H1 (cell line): ENCODE measurements around the gene C16orf89. TPM values are rescaled to one million over a fixed set of nuclear protein-coding genes. Genes with fewer than 3 reads are reported as not detected.
"Not testable (repeated sequence)": the region's sequence is repeated elsewhere in the genome, so short reads cannot be mapped to it uniquely, and the experiment has no call there.

ENCODE experiments used
- CTCF ChIA-PET: fragments of 300-600 bp; sonication (Branson Sonifier 250); formaldehyde crosslinking; loops from one replicate; lab custom pipeline; 2021; ENCODE audit not compliant: partially characterized antibody; lab: Charles Lee
- POLR2A ChIA-PET: fragments of 300-600 bp; sonication (Branson Sonifier 250); formaldehyde crosslinking; loops from one replicate; lab custom pipeline; 2021; ENCODE audit warnings: inconsistent platforms; ENCODE audit not compliant: partially characterized antibody; lab: Charles Lee
- DNase-seq, 2 experiments: peaks; one replicate each; pipeline versions ENCODE4 v3.0.0 to v3.0.0-alpha.2; 2010 to 2022; ENCODE audit warnings: low spot score in 2 of 2, low read depth in 1 of 2, mixed read lengths in 1 of 2
- FAIRE-seq: peaks from 2 replicates; lab custom pipeline; 2011; peaks lifted over from hg19 to GRCh38; lab: Jason Lieb, UNC
- H2AFZ ChIP-seq: 2 replicates; pipeline ENCODE4 v1.8.1; 2012; ENCODE audit warnings: low read length, inconsistent platforms
- H2AK5ac ChIP-seq: 2 replicates; pipeline ENCODE4 v1.6.1; 2013; ENCODE audit warnings: low read depth, low read length
- H2BK120ac ChIP-seq: replicated peaks from 2 replicates; pipeline ENCODE3; 2013; ENCODE audit warnings: low read depth, low read length, inconsistent platforms
- H2BK12ac ChIP-seq: 2 replicates; pipeline ENCODE4 v1.6.1; 2013; ENCODE audit warnings: low read depth, low read length
- H2BK15ac ChIP-seq: 2 replicates; pipeline ENCODE4 v1.6.1; 2013; ENCODE audit warnings: low read length
- H2BK20ac ChIP-seq: 2 replicates; pipeline ENCODE4 v1.6.1; 2013; ENCODE audit warnings: low read length
- H2BK5ac ChIP-seq: 2 replicates; pipeline ENCODE4 v1.6.1; 2013; ENCODE audit warnings: low read depth, low read length
- H3K14ac ChIP-seq: 2 replicates; pipeline ENCODE4 v1.6.1; 2013; ENCODE audit warnings: inconsistent platforms; ENCODE audit not compliant: insufficient read length
- H3K18ac ChIP-seq: 2 replicates; pipeline ENCODE4 v1.6.1; 2013; ENCODE audit warnings: low read length; ENCODE audit errors: extremely low read depth
- H3K23ac ChIP-seq: 2 replicates; pipeline ENCODE4 v1.6.1; 2013; ENCODE audit warnings: inconsistent platforms; ENCODE audit not compliant: insufficient read length
- H3K23me2 ChIP-seq: 2 replicates; pipeline ENCODE4 v1.6.1; 2013; ENCODE audit warnings: low read depth, low read length
- H3K27ac ChIP-seq: 2 replicates; pipeline ENCODE4 v1.6.1; 2011; ENCODE audit warnings: low read depth, low read length, inconsistent platforms
- H3K27me3 ChIP-seq, 4 experiments: replicated peaks in 1 of 4; 1 replicate in 1 of 4; 2 replicates in 3 of 4; pipeline versions ENCODE4 v1.6.1 to v1.8.1; 2011 to 2013; ENCODE audit warnings: low read length in 3 of 4, mild to moderate bottlenecking in 3 of 4, inconsistent platforms in 2 of 4, mixed read lengths in 2 of 4, moderate library complexity in 1 of 4; ENCODE audit not compliant: control insufficient read depth in 3 of 4, insufficient read depth in 3 of 4; ENCODE audit errors: extremely low read depth in 1 of 4
- H3K36me3 ChIP-seq, 4 experiments: 2 replicates each; pipeline versions ENCODE4 v1.6.1 to v1.8.1; 2011 to 2013; ENCODE audit warnings: mild to moderate bottlenecking in 4 of 4, low read length in 3 of 4, moderate library complexity in 2 of 4, control low read depth in 1 of 4, inconsistent platforms in 1 of 4; ENCODE audit not compliant: insufficient read depth in 4 of 4, control insufficient read depth in 2 of 4
- H3K4ac ChIP-seq: replicated peaks from 2 replicates; pipeline ENCODE3; 2013; ENCODE audit warnings: low read length, low read depth, mixed read lengths, inconsistent platforms; ENCODE audit not compliant: insufficient read length
- H3K4me1 ChIP-seq, 4 experiments: replicated peaks in 1 of 4; 1 replicate in 1 of 4; 2 replicates in 3 of 4; pipeline versions ENCODE4 v1.6.1 to v1.8.1; 2011 to 2013; ENCODE audit warnings: low read length in 3 of 4, inconsistent platforms in 2 of 4, mixed read lengths in 1 of 4; ENCODE audit not compliant: insufficient read depth in 4 of 4, control insufficient read depth in 3 of 4
- H3K4me2 ChIP-seq, 2 experiments: 2 replicates each; pipeline versions ENCODE4 v1.6.1 to v1.8.1; 2011 to 2013; ENCODE audit warnings: low read depth in 2 of 2, low read length in 2 of 2, control low read depth in 1 of 2, inconsistent platforms in 1 of 2, mild to moderate bottlenecking in 1 of 2; ENCODE audit not compliant: insufficient read depth in 1 of 2
- H3K4me3 ChIP-seq, 4 experiments: fragments of 200-600, 300-600 bp in 1 of 4; sonication (generic), shearing (Covaris generic), sonication (Bioruptor Twin) in 1 of 4; 2 replicates each; pipeline versions ENCODE4 v1.5.1 to v1.8.1; 2011 to 2016; ENCODE audit warnings: low read length in 4 of 4, low read depth in 3 of 4, control low read depth in 2 of 4, inconsistent platforms in 2 of 4, mild to moderate bottlenecking in 2 of 4, mixed read lengths in 1 of 4, moderate library complexity in 1 of 4; ENCODE audit not compliant: insufficient read depth in 2 of 4; ENCODE audit errors: extremely low read depth in 1 of 4
- H3K56ac ChIP-seq: replicated peaks from 2 replicates; pipeline ENCODE3; 2013; ENCODE audit warnings: low read depth, mild to moderate bottlenecking, mixed read lengths, low read length, inconsistent platforms; ENCODE audit not compliant: insufficient read length
- H3K79me1 ChIP-seq: 2 replicates; pipeline ENCODE4 v1.6.1; 2013; ENCODE audit warnings: low read depth, low read length, control low read depth
- H3K79me2 ChIP-seq, 2 experiments: 2 replicates each; pipeline versions ENCODE4 v1.6.1 to v1.8.1; 2012 to 2013; ENCODE audit warnings: low read length in 2 of 2, mild to moderate bottlenecking in 2 of 2, inconsistent platforms in 1 of 2; ENCODE audit not compliant: insufficient read depth in 2 of 2, control insufficient read depth in 1 of 2
- H3K9ac ChIP-seq, 4 experiments: replicated peaks in 1 of 4; 1 replicate in 1 of 4; 2 replicates in 3 of 4; pipeline versions ENCODE4 v1.6.1 to v1.8.1; 2011 to 2013; ENCODE audit warnings: low read depth in 3 of 4, low read length in 3 of 4, control low read depth in 2 of 4, mild to moderate bottlenecking in 2 of 4, moderate library complexity in 2 of 4, inconsistent platforms in 1 of 4; ENCODE audit errors: extremely low read depth in 1 of 4
- H3K9me3 ChIP-seq, 2 experiments: 2 replicates each; pipeline versions ENCODE4 v1.6.1 to v1.8.1; 2012 to 2013; ENCODE audit warnings: mild to moderate bottlenecking in 2 of 2, moderate library complexity in 2 of 2, control low read depth in 1 of 2, inconsistent platforms in 1 of 2, low read depth in 1 of 2, low read length in 1 of 2, mixed read lengths in 1 of 2; ENCODE audit not compliant: insufficient read depth in 2 of 2
- H4K20me1 ChIP-seq, 2 experiments: replicated peaks in 1 of 2; 2 replicates each; pipeline versions ENCODE3 to v1.8.1; 2011 to 2013; ENCODE audit warnings: inconsistent platforms in 2 of 2, low read length in 2 of 2, mild to moderate bottlenecking in 1 of 2; ENCODE audit not compliant: insufficient read depth in 2 of 2, control insufficient read depth in 1 of 2
- H4K5ac ChIP-seq: 2 replicates; pipeline ENCODE4 v1.6.1; 2013; ENCODE audit warnings: low read length, low read depth, mixed read lengths, inconsistent platforms; ENCODE audit not compliant: insufficient read length
- H4K8ac ChIP-seq: 2 replicates; pipeline ENCODE4 v1.8.0; 2013; ENCODE audit warnings: mild to moderate bottlenecking, moderate library complexity, low read length, inconsistent platforms; ENCODE audit not compliant: insufficient read depth; ENCODE audit errors: extremely low read depth
- H4K91ac ChIP-seq: replicated peaks from 2 replicates; pipeline ENCODE3; 2013; ENCODE audit warnings: low read length, mixed read lengths, inconsistent platforms; ENCODE audit not compliant: insufficient read length
- WGBS, 2 experiments: shearing (Covaris generic) in 1 of 2; methylation state at CpG; one replicate each; pipeline versions ENCODE4 v1.1.6 to v1.1.7; 2013 to 2015; ENCODE audit warnings: low lambda C conversion rate in 2 of 2, mixed read lengths in 2 of 2, inconsistent platforms in 1 of 2, low coverage in 1 of 2, missing lambda C conversion rate in 1 of 2; ENCODE audit not compliant: insufficient replicate concordance in 2 of 2, insufficient coverage in 1 of 2, insufficient read length in 1 of 2; ENCODE audit errors: extremely low coverage in 1 of 2, missing lambda C conversion rate in 1 of 2; 5-methylcytosine and 5-hydroxymethylcytosine counted together
- polyA plus RNA-seq, 7 experiments: library from polyadenylated mRNA; depleted of rRNA in 3 of 7; stranded (reverse) in 5 of 7; unstranded in 2 of 7; fragments of >200 nt in 5 of 7; fragments of 200-250 nt in 2 of 7; gene quantifications; 1 replicate in 5 of 7; 2 replicates in 1 of 7; 4 replicates in 1 of 7; pipeline versions ENCODE4 v1.2.1 to v1.2.3, GENCODE V29; 2011 to 2013; ENCODE audit warnings: missing spikeins in 2 of 7, mixed read lengths in 2 of 7
- total RNA-seq: library from RNA; stranded (reverse); fragmentation: NEBNext Ultra II Directional; extraction: Animal tissue kit (Norgen Biotek cat#: 25700); gene quantifications from 2 replicates; pipeline ENCODE4 v1.2.1, GENCODE V29; 2021

C16orf89 gene
- total and polyA plus RNA-seq, 2 of the 8 experiments (the other 6 are each of a cell fraction or from before 2014, with no cell fraction given), result 6.7 to 9.9 TPM

- ChIA-PET POLR2A (interaction anchor here (0.6 to 2.7 kb wide), 2 partner anchors 15 to 667 kb away, joined by 3 to 17 read pairs; no protein-coding TSS in a partner anchor), CTCF (interaction anchor here (0.6 to 27.9 kb wide), 4 partner anchors 8 to 21 kb away, joined by 3 to 625 read pairs (median 4); partner anchors contain the start of gene C16orf89)
- not testable (repeated sequence) for H4K8ac ChIP-seq, H2AK5ac ChIP-seq, H2BK12ac ChIP-seq, H2BK120ac ChIP-seq, H3K23me2 ChIP-seq, H2BK20ac ChIP-seq, H4K5ac ChIP-seq, H3K4ac ChIP-seq, H3K18ac ChIP-seq, H3K4me3 ChIP-seq, H3K23ac ChIP-seq, H3K9me3 ChIP-seq, H3K27ac ChIP-seq, H4K20me1 ChIP-seq, H3K79me1 ChIP-seq, H3K4me1 ChIP-seq, DNase-seq, H3K27me3 ChIP-seq, H3K9ac ChIP-seq, H2AFZ ChIP-seq, H2BK5ac ChIP-seq, H4K91ac ChIP-seq, H2BK15ac ChIP-seq, H3K56ac ChIP-seq, H3K4me2 ChIP-seq, FAIRE-seq, H3K14ac ChIP-seq
- 88% methylated on average over 15 of the region's 15 CpGs; no CpG with 5 or more reads in 1 of the 2 experiments for WGBS, 2 experiments
- Histone ChIP-seq H3K79me2 (peaks cover 7 to 22% of the 10 kb centered on the region in 2 experiments), H3K36me3 (peaks cover 0 to 27% (median 14%) of the 10 kb centered on the region in 4 experiments; a peak in 7 of 8 replicates)
Measured at GRCh38 chr16:5073771-5074170, 8.0 kb upstream of the C16orf89 start.
